HG03175 (cell line): ENCODE data around the gene B4GALT5.

Source experiments
- ATAC-seq: cut with Tn5 transposase; IDR thresholded peaks from one replicate; pipeline ENCODE4 v1.9.1; 2021; ENCODE audit warnings: mild to moderate bottlenecking, moderate library complexity; ENCODE audit not compliant: unreplicated experiment

Gene B4GALT5

DNA sequence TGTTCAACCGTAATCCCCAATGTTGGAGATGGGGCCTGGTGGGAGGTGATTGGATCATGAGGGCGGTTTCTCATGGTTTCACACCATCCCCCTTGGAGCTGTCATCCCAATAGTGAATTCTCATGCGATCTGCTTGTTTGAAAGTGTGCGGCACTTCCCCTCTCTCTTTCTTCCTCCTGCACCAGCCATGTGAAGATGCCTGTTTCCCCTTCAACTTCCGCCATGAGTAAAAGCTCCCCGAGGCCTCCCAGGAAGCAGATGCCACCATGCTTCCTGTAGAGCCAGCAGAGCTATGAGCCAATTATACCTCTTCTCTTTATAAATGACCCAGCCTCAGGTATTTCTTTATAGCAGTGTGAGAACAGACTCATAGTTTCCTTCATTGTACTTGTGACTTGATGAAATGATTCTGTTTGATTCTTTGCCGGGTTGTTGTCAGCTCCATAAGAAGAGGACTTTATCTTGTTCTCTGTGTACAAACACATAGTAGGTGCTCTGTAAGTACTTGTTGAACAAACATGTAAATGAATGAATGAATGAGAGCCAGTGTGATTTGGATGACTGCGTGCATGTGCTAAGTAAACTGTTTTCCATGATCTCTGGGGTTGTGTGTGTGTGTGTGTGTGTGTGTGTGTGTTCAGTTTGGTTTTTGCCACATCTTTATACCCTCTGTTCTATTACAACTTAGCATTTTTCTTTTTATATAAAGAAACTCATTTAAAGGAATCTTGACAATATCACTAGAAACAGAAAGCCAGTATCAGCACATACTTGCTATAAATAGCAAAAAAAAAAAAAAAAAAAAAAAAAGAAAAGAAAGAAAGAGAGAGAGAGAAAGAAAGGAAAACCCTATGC is 123.3 kb downstream of the B4GALT5 start:
- ATAC-seq, result no peak

DNA sequence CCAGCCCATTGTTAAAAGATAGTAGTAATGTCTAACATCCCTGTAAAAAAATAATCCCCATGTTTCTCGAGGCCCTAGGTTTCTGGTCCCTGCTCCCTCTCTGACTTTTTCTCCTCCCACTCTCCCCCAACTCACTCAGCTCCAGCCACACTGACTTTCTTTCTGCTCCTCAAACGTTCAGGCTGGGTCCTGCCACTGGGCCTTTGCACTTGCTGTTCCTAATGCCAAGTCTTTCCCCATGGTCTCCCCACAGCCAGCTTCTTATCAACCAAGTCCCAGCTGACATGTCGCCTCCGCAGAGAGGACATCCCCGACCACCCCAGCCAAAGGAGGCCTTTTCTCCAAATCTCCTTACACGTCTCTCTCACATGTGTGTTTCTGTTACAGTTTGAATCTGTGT is 123.9 kb downstream of the B4GALT5 start:
- no peak for ATAC-seq

DNA sequence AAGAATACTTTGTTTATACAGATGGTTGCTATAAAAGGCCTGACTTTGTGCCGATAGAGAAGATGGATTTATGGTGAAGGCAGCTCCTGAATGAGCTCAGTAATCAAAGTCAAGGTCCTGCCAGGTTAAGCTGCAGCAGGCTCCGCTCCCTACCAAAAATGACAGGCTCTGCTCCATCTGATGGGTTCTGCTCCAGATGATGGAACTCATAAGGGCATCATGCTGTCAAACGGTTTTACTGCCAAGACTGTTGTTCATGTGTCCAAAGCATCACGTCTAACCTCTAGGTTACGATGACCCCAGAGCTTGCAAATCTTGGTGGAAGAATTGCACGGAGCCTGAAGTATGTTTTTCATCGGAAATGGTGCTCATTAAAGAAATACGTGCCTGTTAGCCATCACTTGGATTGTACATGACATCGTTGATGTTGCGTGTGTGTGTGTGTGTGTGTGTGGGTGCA is 126.5 kb downstream of the B4GALT5 start:
- no peak for ATAC-seq

DNA sequence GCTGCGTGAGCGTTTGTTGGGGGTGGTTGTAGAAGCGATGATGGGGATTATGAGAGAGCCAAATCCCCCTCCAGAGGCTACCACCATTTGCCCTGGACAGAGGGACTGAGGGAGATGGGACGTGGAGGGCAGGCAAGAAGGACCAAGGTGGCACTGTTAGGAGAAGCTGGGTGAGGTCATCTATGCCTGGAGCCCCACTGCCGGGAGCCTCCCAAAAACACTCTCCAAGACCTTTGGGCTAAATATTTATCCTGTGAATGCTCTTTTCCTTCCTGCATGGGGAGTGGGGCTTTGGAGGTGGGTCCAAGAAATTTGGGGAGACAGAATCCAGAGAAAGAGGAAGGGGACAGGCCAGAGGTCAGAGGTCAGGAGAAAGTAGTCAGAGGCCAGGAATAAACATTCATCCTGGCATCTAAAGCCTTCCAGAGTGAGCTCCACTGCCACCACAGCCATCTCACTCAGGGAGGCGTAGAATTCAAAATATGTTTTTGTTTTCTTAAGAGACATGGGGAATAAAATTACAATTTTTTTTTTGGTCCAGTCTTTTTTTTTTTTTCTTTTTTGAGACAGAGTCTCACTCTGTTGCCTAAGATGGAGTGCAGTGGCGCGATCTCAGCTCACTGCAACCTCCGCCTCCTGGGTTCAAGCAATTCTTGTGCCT is 128.0 kb downstream of the B4GALT5 start:
- no peak for ATAC-seq

DNA sequence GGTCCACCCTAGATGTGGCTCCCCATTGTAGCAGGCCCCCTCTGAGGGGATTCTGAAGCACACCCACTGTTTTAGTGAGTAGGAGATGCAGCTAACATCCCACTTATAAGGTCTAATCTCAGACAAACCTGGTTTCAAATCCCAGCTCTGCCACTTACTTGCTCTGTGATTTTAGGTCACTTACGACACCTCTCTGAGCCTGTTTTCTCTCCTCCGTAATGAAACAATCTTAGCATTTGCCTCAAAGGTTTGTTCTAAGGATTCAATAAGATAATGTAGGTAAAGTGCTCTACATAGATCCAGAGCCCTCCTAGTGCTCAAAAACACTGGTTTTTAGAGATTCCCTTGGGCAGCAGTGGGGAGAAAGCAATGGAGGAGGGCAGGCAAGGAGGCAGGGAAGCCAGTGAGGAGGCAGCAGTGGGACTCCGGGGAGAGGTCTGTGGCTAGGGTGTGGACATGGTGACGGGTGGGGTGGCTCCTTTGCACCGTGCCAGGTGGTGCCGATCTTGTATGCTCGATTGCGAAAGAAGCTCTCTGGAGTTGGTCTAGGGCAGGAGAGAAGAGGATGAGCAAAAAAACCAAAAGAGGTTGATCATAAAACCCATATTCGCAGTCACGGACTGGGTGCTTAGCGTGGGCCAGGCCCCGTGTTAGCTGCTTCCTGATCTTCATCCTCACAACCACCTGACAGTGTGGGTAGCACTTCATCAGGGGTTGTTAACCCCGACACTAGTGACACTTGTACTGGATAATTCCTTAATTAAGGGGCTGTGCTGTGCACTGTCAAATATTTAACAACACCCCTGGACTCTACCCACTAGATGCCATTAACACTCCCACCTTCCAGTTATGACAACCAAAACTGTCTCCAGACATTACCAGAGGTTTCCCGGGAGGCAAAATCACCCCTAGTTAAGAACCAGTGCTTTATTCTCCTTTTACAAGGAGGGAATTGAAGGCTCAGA is 129.0 kb downstream of the B4GALT5 start:
- ATAC-seq, result no peak

DNA sequence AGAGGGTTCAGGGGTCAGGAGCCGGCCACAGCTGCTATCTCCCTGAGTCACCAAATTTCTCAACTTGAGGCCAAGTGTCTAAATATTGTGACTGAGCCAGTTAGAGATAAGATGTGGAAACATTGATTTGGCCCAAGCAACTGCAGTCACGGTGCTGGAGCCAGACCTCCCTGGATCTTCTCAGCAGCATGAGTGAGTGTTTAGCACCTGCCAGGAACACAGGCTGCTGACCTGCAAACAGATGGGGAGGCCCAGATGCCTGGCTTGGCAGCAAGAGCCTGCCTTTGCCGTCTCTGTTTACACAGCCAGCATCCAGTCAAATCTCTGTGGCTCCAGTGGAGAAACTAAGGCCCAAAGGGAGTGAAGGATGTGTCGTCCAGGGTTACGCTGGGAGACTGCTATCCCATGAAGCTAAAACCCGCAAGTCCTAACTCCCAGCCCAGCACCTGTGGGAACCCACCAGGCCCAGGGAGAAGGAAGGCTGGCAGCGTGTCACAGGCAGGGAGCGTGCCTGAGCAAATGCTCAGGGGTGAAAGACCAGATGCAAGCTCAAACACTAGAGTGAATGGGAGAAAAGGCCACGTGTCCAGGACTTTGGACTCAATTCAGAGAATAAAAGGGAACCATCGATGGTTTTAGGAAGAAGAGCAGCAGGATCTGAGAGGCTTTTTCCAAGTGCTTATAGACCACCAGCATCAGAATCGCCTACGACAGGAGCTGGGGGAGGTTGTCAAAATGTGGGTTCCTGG is 129.8 kb downstream of the B4GALT5 start:
- ATAC-seq, result no peak

DNA sequence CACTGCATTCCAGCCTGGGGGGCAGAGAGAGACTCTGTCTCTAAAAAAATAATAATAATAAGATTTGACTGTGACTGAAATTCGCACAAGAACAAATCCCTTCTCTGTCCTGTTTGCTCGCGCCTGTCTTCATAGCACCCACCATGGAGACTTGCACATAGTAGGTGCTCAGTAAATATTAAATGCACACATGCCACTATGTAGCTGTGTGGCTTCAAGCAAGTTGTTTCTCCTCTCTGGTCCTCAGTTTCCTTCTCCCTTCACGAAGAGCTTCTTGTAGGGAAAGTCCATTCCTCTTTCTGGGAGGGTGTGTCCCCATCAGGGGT is 130.4 kb downstream of the B4GALT5 start:
- no peak for ATAC-seq
